HG03103 (cell line): ENCODE data around the gene SSBP2.

Source experiments
- ATAC-seq: cut with Tn5 transposase; IDR thresholded peaks from one replicate; pipeline ENCODE4 v1.9.1; 2021; ENCODE audit warnings: low read depth; ENCODE audit not compliant: unreplicated experiment

SSBP2 gene

GRCh38 chr5:81767938-81768337, 17.0 kb upstream of the SSBP2 start:
- no peak for ATAC-seq

DNA sequence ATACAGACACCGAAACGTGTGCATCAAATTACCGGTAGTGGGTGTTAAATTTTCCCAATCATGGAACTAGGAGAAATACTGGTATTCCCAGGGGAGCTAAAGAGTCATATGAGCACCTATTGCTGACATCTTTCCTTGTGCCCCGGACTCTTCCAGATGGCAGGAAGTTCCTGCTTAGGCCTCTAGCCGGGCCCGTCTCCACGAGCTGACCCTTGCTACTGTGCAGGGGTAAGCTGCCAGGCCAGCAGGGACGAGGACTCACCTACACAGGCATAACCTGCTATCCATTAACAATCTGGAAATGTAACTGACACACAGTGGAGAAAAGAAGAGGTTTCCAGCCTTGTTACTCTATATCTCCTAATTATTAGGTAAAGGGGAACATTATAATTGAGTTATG, 16.2 kb upstream of the SSBP2 start:
- ATAC-seq: no peak

- ATAC-seq: no peak
Observed at GRCh38 chr5:81766611-81767010, 15.7 kb upstream of the SSBP2 start.

DNA sequence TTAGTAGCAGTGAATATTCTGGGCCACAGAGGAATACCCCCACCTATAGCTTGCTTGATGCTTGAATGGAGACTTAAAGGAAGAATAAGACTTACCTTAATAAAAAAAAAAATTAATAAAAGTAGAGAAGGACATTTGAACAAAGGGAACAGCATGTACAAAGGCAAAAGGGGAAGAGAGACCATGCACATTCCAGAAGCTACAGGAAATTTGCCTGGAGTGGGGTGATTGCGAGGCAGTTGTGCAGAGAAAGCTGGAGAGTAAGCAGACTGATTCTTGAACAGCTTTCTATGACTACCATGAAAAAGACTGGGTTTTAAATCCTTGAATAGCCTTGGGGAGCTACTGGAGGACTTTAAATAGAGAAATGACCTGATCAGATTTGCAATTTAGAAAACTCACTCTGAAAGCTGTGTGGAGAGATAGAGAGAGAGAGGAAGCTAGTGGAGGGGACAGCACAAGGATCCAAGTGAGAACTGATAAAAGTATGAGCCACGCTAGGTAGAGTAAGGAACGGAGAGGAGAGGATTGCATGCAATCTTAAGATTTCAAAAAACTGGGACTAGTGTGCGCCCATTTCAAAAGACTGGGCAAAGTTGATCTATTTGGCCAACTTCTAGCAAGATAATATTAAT, 12.5 kb upstream of the SSBP2 start:
- no peak for ATAC-seq

GRCh38 chr5:81762853-81763252, 12.0 kb upstream of the SSBP2 start:
- no peak for ATAC-seq

DNA sequence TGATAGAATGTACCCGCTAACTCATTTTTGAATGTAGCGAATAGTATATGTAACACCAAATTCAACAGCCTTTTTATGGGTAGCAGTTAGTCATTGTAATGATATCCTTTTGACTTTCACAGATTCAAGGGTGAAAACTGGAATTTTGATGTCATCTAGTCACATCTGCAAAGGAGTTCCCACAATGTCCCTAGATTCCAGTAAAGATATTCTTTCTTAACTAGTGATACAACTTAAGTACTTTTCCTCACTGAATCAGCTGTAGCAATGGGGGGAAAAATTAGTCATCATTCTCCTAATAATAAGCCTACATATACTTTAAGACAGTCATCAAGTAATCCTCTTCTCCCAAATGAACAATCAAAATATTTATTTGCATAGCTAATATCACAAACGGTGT, 11.5 kb upstream of the SSBP2 start:
- ATAC-seq: no peak

DNA sequence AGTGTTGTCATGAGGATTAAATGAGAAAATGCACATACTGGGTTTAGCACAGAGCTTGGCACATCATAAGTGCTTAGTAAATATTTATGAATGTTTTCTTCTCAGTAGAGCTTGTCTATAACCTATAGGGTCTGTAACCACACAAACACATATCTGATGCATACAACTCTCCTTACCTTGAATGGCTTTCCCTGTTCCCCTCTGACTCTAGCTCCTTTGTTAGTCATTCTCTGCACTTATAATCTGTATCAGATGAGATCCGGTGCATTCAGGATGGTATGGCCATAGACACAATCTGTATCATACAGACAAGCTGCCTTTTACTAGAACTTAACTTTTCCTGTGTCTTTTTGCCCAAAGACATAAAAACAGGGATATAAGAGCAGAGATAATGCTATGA, 11.1 kb upstream of the SSBP2 start:
- ATAC-seq: no peak

GRCh38 chr5:81761270-81761669, 10.4 kb upstream of the SSBP2 start:
- ATAC-seq: no peak

- no peak for ATAC-seq
Observed at GRCh38 chr5:81760521-81760920, 9.6 kb upstream of the SSBP2 start.

DNA sequence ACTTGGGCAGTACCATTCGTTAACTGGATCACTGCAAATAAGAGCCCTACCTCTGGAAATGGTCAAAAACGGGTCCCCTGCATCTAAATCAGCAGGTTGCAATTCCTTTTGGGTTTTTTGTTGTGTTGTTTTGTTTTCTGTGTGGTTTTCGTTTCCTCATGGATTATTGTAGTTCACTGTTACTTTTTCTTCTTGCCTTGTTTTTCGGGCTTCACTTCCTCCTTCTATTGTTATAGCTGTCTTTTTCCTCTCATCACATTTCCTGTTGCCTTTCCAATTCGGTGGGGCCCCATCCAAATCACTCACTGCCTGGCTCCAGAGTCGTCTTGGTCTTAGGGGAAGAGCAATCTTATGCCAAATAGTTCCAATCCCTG, 8.7 kb upstream of the SSBP2 start:
- no peak for ATAC-seq

- ATAC-seq: no peak
Observed at GRCh38 chr5:81757404-81757803, 6.5 kb upstream of the SSBP2 start.

- ATAC-seq: no peak
Observed at GRCh38 chr5:81756016-81756415, 5.1 kb upstream of the SSBP2 start.

- no peak for ATAC-seq
Observed at GRCh38 chr5:81755320-81755719, 4.4 kb upstream of the SSBP2 start.

DNA sequence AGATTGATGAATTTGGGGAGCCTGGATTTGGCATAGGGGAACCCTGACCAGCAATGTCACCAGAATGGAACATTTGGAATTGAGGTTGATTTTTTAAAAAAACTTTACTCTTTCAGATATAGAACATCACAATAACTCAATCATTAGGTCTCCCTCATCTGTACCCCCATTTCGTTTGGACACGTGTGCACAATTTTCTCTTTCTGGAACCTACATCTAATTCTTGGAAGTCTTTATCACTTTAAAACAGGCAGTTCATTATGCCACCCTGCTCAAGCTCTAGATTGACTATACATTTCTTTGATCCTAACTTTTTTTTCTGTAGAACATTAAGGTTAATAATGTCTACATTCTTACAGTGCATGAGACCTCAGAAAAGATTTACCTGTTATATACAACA, 3.7 kb upstream of the SSBP2 start:
- ATAC-seq: no peak

DNA sequence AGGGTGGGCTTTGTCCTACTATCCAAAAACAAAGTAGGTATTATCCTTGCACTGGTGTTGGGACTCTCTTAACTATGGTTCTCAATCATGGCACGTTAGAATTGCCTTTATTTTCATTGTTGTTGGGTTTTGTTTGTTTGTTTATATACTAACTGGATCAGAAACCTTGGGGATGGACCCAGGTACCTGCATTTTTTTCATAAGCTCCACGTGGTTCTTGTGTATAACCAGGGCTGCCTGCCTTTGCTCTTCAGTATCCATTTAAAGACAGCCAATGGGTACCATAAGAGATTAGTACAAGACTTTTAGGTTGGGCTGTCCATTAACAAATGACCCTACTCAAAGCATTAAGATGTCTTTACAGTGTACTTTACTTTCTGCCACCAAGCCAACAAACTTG, 2.5 kb upstream of the SSBP2 start:
- no peak for ATAC-seq

DNA sequence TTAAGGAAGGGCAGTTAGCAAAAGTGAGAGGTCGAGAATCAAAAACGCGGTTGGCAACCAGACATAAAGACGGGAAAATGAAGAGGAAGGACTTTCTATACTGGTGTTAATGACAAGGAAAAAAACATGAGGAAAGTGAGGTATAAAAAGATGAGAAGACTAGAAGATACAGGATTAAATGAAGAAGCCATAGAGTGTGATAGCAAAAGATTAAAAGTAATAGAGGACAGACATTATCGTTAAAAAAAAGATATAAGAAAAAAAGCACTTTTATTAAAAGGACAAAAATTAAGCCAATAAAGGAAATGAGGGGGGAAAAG, 1.7 kb upstream of the SSBP2 start:
- no peak for ATAC-seq

DNA sequence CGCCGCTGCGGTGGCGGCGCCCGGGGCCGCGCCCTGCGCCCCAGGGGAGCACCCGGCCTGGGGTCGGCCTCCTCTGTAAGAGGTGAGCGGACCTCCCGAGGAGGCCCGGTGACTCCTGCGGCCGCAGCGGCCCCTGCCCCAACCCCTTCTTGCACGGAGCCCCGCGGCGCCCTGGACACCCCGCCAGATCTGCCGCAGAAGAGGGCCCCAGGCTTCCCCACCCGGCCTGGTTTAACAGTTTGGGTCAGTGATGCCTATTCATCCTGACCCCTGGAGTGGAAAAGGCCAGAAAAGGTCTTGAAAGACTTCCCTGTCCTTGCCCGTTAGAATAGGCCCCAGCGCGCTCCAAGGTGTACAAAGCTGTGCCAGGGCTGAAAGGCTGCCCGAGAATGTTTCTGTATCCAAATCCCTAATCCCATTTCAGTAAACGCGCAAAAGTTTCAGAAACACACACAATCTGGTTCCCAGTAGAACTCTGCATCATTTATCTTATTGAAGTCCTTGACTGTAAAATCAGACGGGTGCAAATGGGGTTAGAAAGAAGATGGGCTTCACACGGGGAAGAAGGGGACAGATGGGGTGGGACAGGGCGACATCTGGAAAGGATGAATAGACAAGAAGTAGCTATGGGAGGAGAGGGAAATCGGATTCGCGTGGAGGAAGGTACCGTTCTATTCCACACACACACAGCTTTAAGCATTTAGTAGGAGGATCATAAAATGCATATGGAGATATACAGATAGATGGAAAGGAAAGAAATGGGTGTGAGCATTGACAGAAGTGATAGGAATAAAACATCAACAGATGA, 1.1 kb upstream of the SSBP2 start:
- ATAC-seq: no peak

DNA sequence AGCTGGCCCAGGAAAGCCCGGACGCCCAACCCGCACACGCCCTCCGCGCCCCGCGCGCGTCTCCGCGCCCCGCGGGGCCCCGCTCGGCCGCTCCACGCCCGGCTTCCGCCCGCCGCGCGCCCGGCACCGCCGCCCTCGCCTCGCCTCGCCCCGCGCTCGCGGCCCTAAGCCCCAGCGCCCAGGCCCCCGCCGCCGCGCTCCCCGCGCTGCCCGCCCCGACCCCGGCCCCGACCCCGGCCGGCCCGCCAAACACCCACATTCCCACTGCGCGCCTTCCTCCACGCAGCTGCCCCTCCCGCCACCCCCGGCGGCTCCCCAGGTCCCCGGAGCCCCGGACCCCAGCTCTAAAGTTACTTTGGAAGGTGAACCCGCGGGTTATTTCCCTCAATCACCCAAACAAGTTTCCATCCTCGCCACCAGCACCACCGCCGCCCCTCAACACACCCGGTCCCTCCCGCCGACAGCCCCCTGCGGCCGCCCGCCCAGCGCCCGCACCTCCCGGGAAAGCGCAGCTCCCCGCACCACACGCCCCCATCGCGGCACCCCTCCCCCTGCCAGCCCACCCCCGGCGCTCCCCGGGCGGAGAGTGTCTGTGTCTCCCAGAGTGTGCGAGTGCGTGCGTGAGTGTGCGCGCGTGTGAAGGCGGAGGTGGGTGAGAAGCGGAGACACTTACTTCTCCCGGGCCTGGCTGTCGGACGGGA, 439 bp downstream of the SSBP2 start:
- no peak for ATAC-seq

GRCh38 chr5:81749561-81750307, 1.2 kb downstream of the SSBP2 start:
- ATAC-seq: peak; percentile 44

DNA sequence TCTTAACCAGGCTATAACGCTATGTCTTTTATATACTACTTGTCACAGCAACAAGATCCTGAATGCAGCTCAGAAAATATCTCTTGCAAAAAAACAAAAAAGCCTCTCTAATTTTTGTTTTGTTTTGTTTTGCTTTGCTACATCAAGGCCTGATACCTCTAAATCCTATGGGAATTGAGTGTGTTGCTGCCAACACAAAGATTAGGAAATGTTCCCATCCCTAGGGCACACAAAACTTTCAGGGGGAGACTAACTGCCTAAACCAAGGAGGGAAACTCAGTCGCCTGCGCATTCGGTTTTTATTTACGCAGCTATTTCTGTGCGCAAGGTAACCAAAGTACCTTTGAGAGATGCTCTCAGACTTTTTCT, 1.7 kb downstream of the SSBP2 start:
- no peak for ATAC-seq

- ATAC-seq: no peak
Observed at GRCh38 chr5:81748556-81748955, 2.3 kb downstream of the SSBP2 start.
